Thymus (tissue), 11 donors: ENCODE measurements around the gene LRRC27. TPM values are rescaled to one million over a fixed set of nuclear protein-coding genes. Genes with fewer than 3 reads are reported as not detected.

Experiments used
- DNase-seq, 9 donors: peaks; one replicate each; pipeline ENCODE4 v3.0.0-alpha.2; 2013; ENCODE audit warnings: low spot score in 9 of 9, low read depth in 6 of 9, missing footprints in 1 of 9
- H3K27ac ChIP-seq, 2 donors: one replicate each; pipeline ENCODE4 v1.5.1; 2013; ENCODE audit warnings: control low read depth in 1 of 2, low read depth in 1 of 2, low read length in 1 of 2, mild to moderate bottlenecking in 1 of 2, moderate library complexity in 1 of 2
- H3K27me3 ChIP-seq, 2 donors: one replicate each; pipeline ENCODE4 v1.5.1; 2013; ENCODE audit warnings: low read length in 1 of 2; ENCODE audit not compliant: control insufficient read depth in 2 of 2, insufficient read depth in 1 of 2
- H3K36me3 ChIP-seq, 2 donors: one replicate each; pipeline ENCODE4 v1.5.1; 2013; ENCODE audit warnings: low read length in 1 of 2, mild to moderate bottlenecking in 1 of 2, moderate library complexity in 1 of 2; ENCODE audit not compliant: control insufficient read depth in 2 of 2, insufficient read depth in 2 of 2
- H3K4me1 ChIP-seq, 2 donors: one replicate each; pipeline ENCODE4 v1.5.1; 2013; ENCODE audit warnings: low read length in 2 of 2; ENCODE audit not compliant: control insufficient read depth in 2 of 2, insufficient read depth in 2 of 2
- H3K4me3 ChIP-seq, 2 donors: one replicate each; pipeline ENCODE4 v1.5.1; 2013; ENCODE audit warnings: low read length in 2 of 2, control low read depth in 1 of 2, mild to moderate bottlenecking in 1 of 2
- H3K9me3 ChIP-seq, 2 donors: one replicate each; pipeline ENCODE4 v1.5.1; 2013; ENCODE audit warnings: low read length in 1 of 2, mild to moderate bottlenecking in 1 of 2; ENCODE audit not compliant: control insufficient read depth in 2 of 2, insufficient read depth in 1 of 2
- WGBS: extraction: QIAGEN DNeasy Blood & Tissue Kit; methylation state at CpG from one replicate; pipeline ENCODE4 v1.1.7; 2013; 5-methylcytosine and 5-hydroxymethylcytosine counted together
- polyA plus RNA-seq: library from polyadenylated mRNA; stranded (reverse); fragments of 200-250 nt; gene quantifications from one replicate; pipeline ENCODE4 v1.2.3, GENCODE V29; 2013
- total RNA-seq: library from RNA; stranded (reverse); fragments of 120-200 nt; gene quantifications from one replicate; pipeline ENCODE4 v1.2.4, GENCODE V29; 2013
- donor health status: healthy.

LRRC27 gene
- total and polyA plus RNA-seq, 2 donors: 7.6 to 8.7 TPM

DNA sequence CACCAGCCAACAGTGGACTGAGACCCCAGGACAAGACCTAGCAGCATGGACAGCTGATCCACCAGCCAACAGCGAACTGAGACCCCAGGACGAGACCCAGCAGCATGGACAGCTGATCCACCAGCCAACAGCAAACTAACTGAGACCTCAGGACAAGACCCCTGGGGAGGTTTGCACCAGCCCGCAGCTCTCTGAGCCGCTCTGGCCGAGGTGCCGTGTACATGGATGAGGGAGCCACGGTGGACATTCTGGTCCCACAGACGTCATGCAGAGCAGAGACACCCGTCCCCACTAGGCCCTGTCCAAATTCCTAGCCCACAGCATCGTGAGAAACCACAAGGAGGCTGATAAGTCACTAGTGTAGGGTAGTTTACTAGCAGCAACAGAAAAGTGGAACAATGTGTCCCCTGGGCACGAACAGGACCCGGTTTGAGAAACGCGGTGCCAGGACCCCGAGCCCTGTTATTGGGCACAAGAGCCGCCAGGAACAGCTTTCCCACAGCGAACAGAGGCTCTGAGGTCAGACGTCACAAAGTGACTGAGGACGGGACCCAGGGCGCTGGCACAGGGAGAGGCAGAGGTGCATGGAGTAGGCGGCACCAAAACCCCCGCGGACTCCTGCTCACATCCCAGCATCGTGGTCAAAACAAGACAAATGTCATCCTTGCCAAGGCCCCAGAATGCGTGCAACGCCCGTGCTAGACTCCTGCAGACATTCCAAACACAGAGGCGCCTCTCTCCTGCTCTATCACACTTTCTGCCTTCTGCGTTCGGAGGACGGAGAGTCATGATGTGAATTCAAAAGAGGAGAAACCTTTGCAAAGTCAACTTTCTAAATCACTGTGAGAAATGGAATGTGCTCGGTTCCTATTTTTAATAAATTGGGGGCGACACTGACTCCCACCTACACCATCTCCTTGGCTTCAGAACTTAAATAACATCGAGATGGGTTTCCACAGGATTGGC, 32.3 kb upstream of the LRRC27 start:
- Histone ChIP-seq H3K27me3 (peaks cover 2% of the 10 kb centered on the region in 2 donors), H3K9me3 (no peaks in the 10 kb centered on the region), H3K27ac (no peak overlapping the region), H3K4me1 (peaks cover 28 to 74% of the 10 kb centered on the region in 2 donors), H3K36me3 (no peaks in the 10 kb centered on the region), H3K4me3 (no peak overlapping the region)
- DNase-seq: no peak
- WGBS: 94% methylated on average over 34 of the region's 34 CpGs

DNA sequence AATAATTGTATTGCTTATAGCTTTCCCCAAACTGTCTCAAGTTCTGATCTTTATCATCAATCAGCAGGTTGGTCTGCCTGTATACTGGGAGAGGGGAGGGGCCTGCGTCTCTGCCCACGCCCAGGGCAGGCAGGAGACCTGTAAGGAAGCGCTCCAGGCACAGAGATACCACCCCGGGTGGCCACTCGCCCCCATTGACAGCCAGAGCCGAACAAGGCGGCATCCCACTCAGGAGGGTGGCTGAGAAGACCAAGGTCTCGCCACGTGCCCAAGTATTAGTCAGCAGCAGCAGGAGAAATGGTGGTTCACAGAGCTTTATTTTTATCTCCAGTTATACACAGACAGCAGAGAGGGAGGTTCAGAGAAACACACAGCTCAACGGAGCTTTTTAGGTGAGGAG, 31.4 kb upstream of the LRRC27 start:
- Histone ChIP-seq H3K4me1 (peaks cover 28 to 68% of the 10 kb centered on the region in 2 donors), H3K9me3 (no peaks in the 10 kb centered on the region), H3K4me3 (no peak overlapping the region), H3K36me3 (no peaks in the 10 kb centered on the region), H3K27ac (peak overlapping the region in 1 of 2 donors; percentile 55), H3K27me3 (peaks cover 5 to 7% of the 10 kb centered on the region in 2 donors)
- DNase-seq: no peak
- WGBS: 77% methylated on average over 10 of the region's 10 CpGs

DNA sequence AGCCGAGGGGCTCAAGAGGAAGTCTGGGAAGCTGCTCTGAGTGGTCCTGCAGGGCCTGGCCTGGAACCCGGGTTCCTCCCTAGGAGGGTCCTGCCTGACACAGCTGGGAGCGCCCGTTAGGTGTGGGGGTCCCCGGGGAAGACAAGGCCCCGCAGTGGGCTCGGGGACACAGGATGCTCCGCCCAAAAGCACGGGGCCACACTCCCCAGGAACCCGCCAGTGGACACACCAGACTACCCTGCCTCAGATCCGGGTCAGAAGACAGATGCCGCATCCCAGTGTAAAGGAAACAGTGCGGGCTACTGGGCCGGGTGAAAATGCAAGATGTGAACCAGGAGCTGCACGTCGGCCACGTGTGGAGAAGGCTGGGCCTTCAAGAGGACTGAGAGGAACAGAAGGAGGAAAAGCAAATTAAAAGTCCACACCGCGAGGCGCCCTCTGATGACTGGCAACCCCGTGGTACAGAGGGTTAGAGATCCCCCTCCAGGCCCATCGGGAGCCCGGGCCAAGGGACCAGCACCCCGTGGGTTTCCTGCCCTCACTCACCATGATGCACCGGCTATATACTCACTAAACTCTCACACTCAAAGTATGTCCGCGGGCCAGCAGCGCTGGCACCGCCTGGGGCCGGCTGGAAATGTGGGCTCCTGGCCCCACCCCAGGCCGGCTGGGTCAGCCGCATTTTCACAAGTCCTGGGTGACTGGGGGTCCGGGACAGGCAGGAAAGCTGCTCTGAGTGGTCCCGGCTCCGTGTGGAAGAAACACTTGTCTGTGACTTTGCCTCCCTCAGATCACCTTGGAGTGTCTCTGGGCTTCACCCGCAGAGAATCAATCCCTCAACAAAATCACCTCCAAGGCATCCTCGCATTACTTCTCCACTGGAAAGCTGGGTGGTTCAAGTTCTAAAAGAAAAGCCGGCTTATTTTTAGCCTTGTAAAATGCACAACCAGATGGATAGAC, 30.3 kb upstream of the LRRC27 start:
- no peaks in the 10 kb centered on the region for H3K36me3 ChIP-seq
- no peaks in the 10 kb centered on the region for H3K9me3 ChIP-seq
- H3K4me1 ChIP-seq: peaks cover 26 to 64% of the 10 kb centered on the region in 2 donors
- no peak for DNase-seq
- no peak overlapping the region for H3K4me3 ChIP-seq
- H3K27ac ChIP-seq: no peak overlapping the region
- WGBS: 93% methylated on average over 38 of the region's 38 CpGs
- H3K27me3 ChIP-seq: peaks cover 15 to 18% of the 10 kb centered on the region in 2 donors

DNA sequence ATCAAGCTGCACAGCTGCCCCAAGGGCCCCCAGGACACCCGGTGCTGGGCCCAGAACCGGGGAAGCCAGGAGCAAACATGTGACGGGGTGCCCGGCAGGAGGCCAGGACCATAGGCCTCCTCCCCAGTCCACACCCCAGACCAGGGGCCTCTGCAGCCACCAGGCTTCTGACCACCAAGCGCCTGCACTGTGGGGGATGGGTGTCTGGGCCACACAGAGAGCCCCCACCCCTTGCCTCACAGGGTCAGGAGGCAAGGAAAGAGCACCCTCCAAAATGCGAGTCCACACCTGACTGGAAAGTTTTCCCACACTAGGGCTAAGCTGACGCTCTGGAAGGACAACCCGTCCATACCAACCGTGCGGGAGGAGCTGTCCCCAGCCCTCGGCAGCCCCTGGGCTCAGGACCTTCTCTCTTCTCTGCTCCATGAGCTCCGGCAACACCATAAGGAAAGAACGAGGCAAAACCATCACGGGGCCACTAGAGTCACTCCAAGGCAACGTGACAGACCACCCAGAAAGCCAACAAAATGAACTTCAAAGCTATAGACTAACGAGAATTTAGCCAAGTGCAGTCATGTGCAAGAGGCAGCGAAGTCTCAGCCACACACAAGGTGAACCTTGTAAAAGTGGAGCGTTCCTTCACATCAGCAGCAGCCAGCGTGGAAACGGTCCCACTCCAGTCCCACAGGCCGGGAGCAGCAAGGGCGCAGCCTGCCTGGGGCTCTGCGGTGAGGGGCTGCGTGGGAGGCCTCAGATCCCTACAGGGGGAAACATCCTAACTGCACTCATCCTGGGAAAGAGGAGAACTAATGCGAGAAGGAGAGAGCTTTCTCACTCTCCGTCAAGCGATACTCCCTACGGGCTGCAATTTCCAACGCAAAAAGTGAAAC, 29.3 kb upstream of the LRRC27 start:
- Histone ChIP-seq H3K4me1 (peaks cover 18 to 58% of the 10 kb centered on the region in 2 donors), H3K27me3 (peaks cover 20 to 25% of the 10 kb centered on the region in 2 donors), H3K4me3 (no peak overlapping the region), H3K9me3 (no peaks in the 10 kb centered on the region), H3K36me3 (no peaks in the 10 kb centered on the region), H3K27ac (no peak overlapping the region)
- 95% methylated on average over 29 of the region's 29 CpGs for WGBS
- DNase-seq: no peak

DNA sequence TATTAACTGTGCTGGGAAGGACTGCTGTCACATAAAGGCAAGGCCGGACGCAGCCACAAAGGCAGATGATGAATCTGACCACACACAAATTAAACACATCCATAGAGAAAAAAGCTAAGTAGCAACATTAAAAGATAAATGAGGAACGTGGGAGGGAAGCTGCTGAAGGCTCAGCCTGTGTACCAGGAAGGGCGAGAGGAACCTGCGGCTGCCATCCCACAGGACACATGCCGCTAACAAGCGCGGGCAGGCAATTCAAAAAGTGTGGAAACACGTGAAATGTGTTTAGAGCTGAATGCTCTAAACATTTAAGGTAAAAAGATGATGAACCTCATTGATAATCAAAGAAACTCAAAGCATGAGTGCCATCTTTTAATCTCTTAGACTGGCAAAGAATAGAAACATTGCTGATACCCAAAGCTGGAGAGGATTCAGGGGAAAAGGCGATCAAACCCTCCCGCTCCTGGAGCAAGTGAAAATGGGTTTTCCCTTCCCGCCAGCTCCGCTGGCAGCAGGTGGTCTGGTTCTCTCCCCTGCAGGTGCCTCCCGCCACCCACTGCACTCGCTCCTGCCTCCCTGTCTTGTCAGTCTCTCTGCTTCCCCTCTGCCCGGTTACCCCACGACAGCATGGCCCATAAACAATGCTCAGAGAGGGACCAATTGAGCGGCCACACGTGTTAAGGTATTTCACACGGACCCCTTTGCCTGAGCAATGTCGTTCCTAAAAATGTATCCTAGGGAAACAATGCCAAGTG, 28.5 kb upstream of the LRRC27 start:
- H3K36me3 ChIP-seq: no peaks in the 10 kb centered on the region
- no peaks in the 10 kb centered on the region for H3K9me3 ChIP-seq
- 96% methylated on average over 21 of the region's 21 CpGs for WGBS
- no peak overlapping the region for H3K4me3 ChIP-seq
- H3K4me1 ChIP-seq: peaks cover 11 to 50% of the 10 kb centered on the region in 2 donors
- peak overlapping the region in 1 of 2 donors; percentile 62 for H3K27ac ChIP-seq
- H3K27me3 ChIP-seq: peaks cover 22 to 25% of the 10 kb centered on the region in 2 donors
- no peak for DNase-seq

DNA sequence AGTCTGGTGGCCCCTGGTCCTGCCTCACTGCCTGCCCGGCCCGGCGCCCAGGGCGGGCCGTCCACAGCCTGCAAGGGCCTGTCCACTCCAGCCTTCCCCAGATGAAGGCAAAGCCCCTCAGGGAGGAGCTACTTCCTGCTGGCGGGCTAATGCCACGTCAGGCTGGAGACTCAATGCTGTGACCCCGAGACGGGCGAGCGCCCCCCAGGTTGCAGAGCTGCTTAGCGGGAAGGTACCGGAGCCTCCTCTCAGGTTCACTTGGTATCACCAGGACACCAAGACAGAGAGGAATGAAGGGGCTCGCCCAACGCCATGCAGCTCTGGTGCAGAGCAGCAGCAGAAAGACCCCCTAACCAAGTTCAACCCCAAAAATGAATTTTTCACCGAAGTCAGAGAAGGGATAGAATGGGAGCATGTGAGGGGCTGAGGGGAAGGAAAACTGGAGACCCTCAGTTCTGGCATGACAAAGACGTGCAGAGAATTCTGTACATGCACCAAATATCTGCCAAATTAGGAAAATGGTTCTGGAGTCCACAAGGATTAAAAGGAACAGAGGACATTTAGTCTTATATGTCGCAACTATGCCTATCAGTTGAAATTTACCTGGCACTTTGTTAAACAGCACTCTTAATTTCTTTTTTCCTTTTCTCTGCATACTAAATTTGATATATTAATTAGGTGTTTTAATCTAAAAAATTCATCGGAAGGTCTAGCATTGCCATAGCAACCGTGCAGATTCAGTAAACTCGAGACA, 27.1 kb upstream of the LRRC27 start:
- H3K27me3 ChIP-seq: peaks cover 29 to 36% of the 10 kb centered on the region in 2 donors
- H3K4me3 ChIP-seq: no peak overlapping the region
- WGBS: 95% methylated on average over 21 of the region's 21 CpGs
- DNase-seq: no peak
- peaks cover 16 to 42% of the 10 kb centered on the region in 2 donors for H3K4me1 ChIP-seq
- no peak overlapping the region for H3K27ac ChIP-seq
- no peaks in the 10 kb centered on the region for H3K9me3 ChIP-seq
- no peaks in the 10 kb centered on the region for H3K36me3 ChIP-seq

DNA sequence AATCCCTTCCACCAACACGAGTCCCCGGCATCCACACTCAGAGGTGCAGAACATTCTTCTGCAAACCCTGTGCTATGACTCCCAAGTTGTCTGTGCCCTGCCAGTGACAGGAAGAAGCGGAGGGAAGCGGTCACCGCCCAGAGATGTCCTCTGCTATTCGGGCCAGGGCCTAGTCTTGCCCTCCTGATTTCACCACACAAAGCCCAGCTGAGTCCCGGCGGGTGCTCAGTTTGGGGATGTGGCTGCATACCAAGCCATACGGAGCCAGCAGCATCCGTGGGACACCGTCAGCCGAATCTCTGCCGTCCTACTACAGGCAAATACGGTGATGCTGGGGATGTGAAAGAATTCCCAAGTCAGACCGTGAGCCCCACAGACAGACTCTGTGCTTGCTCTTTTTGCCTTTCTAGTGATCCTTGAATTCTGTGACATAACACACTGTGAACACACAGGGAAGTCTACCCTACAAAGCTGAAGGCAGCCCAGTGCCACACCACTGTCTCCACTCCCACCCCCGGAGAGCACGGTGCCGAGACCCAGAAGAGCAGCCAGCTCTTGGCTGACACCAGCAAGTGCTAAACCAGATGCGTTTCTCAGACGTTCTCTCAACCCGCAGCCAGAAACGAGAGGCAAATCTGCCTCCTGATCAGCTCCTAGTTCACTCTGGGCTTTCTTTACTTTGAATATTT, 26.2 kb upstream of the LRRC27 start:
- 96% methylated on average over 22 of the region's 22 CpGs for WGBS
- Histone ChIP-seq H3K36me3 (no peaks in the 10 kb centered on the region), H3K9me3 (no peaks in the 10 kb centered on the region), H3K4me3 (no peak overlapping the region), H3K4me1 (peaks cover 11 to 34% of the 10 kb centered on the region in 2 donors), H3K27me3 (peaks cover 29 to 44% of the 10 kb centered on the region in 2 donors), H3K27ac (no peak overlapping the region)
- no peak for DNase-seq
